ENCODE results near the gene PCBP3. TPM values are rescaled to one million over a fixed set of nuclear protein-coding genes. Genes with fewer than 3 reads are reported as not detected.

The PCBP3 gene
- total and polyA plus RNA-seq, 2 of the 8 experiments (the other 6 are each of a cell fraction or from before 2014, with no cell fraction given), result 3.5 to 6.3 TPM

DNA sequence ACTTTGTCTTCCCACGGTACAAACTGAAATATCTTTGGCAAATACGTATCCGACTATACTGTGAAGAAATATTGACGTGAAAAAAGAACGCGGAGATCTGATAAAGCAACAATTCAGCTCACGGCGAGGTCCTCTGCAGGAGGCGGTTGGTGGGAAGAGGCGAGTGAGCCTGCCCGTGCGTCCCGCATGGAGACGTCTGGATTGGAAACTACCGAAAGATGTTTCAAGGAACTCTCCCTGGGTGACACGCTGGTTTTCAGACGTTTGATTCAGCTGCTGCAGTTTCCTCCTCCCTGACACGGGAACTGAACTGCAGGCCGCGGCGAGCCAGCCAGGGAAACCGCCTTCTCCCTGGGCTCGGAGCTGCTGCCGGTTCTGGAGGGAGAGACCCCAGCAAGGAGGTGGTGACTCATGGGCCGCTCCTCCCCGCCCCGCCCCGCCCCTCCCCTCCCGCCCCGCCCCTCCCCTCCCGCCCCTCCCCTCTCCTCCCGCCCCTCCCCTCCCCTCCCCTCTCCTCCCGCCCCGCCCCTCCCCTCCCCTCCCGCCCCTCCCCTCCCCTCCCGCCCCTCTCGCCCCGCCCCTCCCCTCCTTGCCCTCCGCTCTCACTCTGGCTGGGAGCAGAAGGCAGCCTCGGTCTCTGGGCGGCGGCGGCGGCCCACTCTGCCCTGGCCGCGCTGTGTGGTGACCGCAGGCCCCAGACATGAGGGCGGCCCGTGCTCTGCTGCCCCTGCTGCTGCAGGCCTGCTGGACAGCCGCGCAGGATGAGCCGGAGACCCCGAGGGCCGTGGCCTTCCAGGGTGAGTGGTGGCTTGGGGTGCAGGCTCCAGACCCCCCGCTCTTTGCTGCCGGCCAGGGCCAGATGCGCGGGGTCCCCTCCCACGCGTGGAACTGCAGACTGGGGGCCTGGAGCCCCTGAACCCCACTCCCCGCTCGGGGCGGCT is 337.9 kb downstream of the PCBP3 start, which contains the start of gene COL6A1 (continued):
- TF ChIP-seq KDM4A (IDR thresholded peaks at IDR 0.05; ENCODE audit: low read depth, low read length, severe bottlenecking) (peak; percentile 27), TCF12 (IDR thresholded peaks at IDR 0.05; ENCODE audit: low read depth, low read length) (no peak), JUND (IDR thresholded peaks at IDR 0.05; ENCODE audit: low read length) (peak; percentile 75), MAFK (IDR thresholded peaks at IDR 0.05; ENCODE audit: low read depth, low read length) (no peak), SP4 (IDR thresholded peaks at IDR 0.05; ENCODE audit: low read length) (no peak), TEAD4 (IDR thresholded peaks at IDR 0.05; ENCODE audit: low read depth, low read length) (no peak), CREB1 (IDR thresholded peaks at IDR 0.05) (no peak)
